ENCODE results near the gene DNAJB1.
"Not testable (repeated sequence)": the region's sequence is repeated elsewhere in the genome, so short reads cannot be mapped to it uniquely, and the experiment has no call there.

DNAJB1 gene

GRCh38 chr19:14553042-14553938, 35.1 kb upstream of the DNAJB1 start:
- in situ Hi-C loops (cut with HindIII; ENCODE audit: low sequenced_read_pairs), result no loop called here

DNA sequence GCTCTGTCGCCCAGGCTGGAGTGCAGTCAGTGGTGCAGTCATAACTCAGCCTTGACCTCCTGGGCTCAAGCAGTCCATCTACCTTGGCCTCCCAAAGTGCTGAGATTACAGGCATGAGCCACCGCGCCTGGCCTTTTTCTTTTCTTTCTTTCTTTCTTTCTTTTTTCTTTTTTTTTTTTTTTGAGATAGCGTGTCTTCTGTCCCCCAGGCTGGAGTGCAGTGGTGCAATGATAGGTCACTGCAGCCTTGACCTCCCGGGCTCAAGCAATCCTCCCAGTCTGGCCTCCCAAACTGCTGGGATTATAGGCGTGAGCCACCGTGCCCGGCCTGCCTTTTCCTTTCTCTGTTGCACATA, 33.8 kb upstream of the DNAJB1 start:
- in situ Hi-C loops (cut with HindIII; ENCODE audit: low sequenced_read_pairs), result not testable (repeated sequence)

DNA sequence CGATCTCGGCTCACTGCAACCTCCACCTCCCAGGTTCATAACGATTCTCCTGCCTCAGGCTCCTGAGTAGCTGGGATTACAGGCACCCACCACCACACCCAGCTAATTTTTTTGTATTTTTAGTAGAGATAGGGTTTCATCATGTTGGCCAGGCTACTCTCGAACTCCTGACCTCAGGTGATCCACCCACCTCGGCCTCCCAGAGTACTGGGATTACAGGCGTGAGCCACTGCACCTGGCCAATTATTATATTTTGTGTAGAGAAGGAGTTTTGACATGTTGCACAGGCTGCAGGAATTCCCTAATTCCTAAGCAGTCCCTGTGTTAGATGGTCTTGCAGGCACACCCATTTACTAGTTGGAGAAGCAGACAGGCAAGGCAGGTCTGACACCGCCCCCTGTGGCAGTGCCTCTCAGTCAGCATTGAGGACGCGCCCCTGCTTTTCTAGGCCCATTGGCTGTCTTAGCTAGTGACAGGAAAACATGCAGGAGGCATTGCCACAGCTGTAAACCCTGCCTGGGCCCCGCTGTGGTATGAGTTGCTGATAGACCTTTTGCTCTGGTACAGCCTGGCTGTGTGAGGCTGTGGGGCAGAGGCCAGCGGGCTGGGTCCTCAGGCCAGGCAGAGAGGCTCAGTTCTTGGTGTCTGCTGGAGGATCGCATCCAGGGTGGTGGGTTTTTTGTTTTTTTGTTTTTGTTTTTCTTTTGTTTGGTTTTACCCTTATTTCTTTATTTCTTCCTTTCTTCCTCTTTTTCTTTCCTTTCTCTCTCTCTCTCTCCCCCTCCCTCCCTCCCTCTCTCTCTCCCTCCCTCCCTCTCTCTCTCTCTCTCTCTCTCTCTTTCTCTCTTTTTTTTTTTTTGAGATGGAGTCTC, 33.2 kb upstream of the DNAJB1 start:
- in situ Hi-C loops (cut with HindIII; ENCODE audit: low sequenced_read_pairs), result not testable (repeated sequence)

- in situ Hi-C loops (cut with HindIII; ENCODE audit: low sequenced_read_pairs), result no loop called here
These were observed 32.1 kb upstream of the DNAJB1 start for GRCh38 chr19:14550201-14550754.

GRCh38 chr19:14545716-14546082, 27.5 kb upstream of the DNAJB1 start:
- in situ Hi-C loops (cut with HindIII; ENCODE audit: low sequenced_read_pairs), result no loop called here

DNA sequence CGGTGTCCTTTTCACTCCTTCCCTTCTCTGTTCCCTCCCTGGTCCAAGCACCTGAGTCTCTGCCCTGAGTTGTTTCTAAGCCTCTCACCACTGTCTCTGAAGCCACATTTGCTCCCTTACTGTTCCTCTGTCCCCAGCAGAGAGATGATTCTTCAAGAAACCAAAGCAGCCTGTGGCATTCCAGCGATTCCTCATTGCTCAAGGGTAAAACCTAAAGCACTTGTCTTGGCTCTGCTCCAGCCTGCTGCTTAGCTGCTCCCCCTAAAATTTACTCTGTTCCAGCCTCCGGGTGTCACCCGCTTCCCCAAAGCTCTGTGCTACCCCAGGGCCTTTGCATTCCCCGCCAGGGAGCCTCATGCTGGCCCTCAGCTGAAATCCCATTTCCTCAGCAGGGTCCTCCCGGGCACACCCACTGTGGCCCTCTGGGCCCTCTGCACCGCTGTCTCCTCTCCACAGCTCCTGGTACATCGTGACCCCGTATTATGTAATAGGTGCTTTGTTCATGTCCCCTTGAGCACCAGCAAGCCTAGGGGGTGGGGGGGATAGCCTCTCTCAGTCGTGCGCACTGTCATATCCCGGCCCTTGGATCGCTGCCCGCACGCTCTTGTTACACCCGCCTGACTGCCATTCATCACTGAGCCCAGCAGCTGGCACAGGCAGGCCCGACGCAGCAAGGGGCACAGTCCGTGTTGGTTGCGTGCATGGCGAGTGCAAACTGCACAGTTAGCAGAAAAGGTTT, 26.9 kb upstream of the DNAJB1 start:
- in situ Hi-C loops (cut with HindIII; ENCODE audit: low sequenced_read_pairs), result no loop called here

DNA sequence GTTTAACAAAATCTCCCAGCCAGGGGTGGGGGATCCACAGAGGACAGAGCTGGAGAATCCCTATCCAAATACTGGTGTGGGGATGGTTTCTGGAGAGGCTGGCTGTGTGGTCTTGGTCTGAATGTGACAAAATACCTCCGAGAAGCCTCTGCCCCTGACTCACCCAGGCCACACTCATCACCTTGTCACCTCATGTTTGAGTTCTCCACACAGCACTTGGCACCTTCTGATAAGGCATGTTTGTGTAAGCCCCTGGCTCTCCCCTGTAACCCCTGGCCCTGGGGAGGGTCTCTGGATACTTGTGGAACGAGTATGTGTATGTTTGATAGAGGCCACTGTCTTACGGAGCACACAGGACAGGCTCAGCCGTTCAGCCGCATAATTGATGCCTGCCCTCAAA, 25.9 kb upstream of the DNAJB1 start:
- in situ Hi-C loops (cut with HindIII; ENCODE audit: low sequenced_read_pairs), result no loop called here

GRCh38 chr19:14542711-14543328, 24.6 kb upstream of the DNAJB1 start:
- in situ Hi-C loops (cut with HindIII; ENCODE audit: low sequenced_read_pairs), result no loop called here

GRCh38 chr19:14541979-14542378, 23.8 kb upstream of the DNAJB1 start:
- in situ Hi-C loops (cut with HindIII; ENCODE audit: low sequenced_read_pairs), result not testable (repeated sequence)

GRCh38 chr19:14540741-14541525, 22.7 kb upstream of the DNAJB1 start:
- in situ Hi-C loops (cut with HindIII; ENCODE audit: low sequenced_read_pairs), result no loop called here

DNA sequence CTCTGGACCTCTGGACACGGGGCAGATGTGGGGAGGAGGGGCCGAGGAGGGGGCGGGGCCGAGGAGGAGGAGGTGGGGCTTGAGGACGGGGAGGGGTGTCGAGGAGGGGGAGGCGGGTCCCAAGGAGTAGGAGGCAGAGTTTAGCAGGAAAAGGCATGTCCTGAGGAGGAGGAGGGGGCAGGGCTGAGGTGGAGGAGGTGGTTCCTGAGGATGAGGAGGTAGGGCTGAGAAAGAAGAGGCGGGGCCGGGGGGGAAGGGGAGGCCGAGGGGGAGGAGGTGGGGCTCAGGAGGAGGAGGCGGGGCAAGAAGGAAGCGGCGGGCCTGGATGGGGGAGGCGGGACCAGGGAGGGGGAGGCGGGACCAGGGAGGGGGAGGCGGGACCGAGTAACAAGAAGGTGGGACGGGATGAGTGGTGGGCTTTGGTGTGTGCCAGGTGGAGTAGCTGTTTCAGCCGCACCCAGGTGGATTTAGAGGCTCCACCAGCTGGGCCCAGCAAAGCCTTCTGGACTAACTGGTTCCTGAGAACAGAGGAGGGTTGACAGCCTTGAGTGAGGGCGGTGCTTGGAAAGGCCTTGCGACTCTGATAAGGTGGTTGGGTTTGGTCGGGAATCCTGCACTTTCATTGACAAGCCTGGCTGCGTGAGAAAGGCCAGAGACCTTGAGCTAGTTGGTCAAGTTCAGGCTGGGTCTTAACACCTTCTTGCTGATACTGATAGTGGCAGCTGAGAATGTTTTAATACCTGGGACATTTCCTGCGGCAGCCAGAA, 18.9 kb upstream of the DNAJB1 start:
- in situ Hi-C loops (cut with HindIII; ENCODE audit: low sequenced_read_pairs), result no loop called here

DNA sequence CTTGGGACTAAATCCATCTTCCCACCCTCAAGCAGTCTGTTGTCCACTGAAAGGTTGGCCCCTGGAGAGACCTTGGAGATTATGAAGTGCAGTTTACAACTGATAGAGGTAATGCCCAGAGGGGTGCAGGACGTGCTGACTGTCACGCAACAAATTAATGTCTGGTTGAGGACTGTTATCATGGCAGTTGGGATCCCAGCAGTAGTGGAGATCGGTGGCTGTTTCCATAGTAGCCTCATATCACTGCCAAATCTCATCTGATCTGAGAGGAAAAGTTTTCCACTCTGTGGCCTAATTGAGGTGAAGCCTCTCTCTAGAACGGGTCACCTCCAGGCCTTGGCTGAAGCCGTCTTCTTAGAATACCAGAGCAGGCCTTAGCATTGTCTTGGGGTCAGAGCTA, 15.3 kb upstream of the DNAJB1 start:
- in situ Hi-C loops (cut with HindIII; ENCODE audit: low sequenced_read_pairs), result no loop called here

- in situ Hi-C loops (cut with HindIII; ENCODE audit: low sequenced_read_pairs), result no loop called here
These were observed 12.3 kb upstream of the DNAJB1 start for GRCh38 chr19:14530506-14530905.

GRCh38 chr19:14530005-14530348, 11.8 kb upstream of the DNAJB1 start:
- in situ Hi-C loops (cut with HindIII; ENCODE audit: low sequenced_read_pairs), result no loop called here

GRCh38 chr19:14529254-14530004, 11.2 kb upstream of the DNAJB1 start, which contains the start of gene TECR:
TECR (plus strand) TSS chr19:14529594; CDS start chr19:14529697, 103 bp downstream.
- in situ Hi-C loops (cut with HindIII; ENCODE audit: low sequenced_read_pairs), result no loop called here

- in situ Hi-C loops (cut with HindIII; ENCODE audit: low sequenced_read_pairs), result no loop called here
These were observed 10.4 kb upstream of the DNAJB1 start for GRCh38 chr19:14528419-14529253.

GRCh38 chr19:14526423-14526822, 8.2 kb upstream of the DNAJB1 start:
- in situ Hi-C loops (cut with HindIII; ENCODE audit: low sequenced_read_pairs), result no loop called here
